ENCODE results near the gene CLDN12. TPM values are rescaled to one million over a fixed set of nuclear protein-coding genes. Genes with fewer than 3 reads are reported as not detected.
A peak's percentile ranks its signal among the peaks of the same experiment; 100 is the strongest.

Gene CLDN12
- total RNA-seq, 1 donor, result 49.2 TPM

GRCh38 chr7:90453931-90454330 lies 50.7 kb downstream of the CLDN12 start:
- DNase-seq (ENCODE audit: low read depth), result no peak
- no peak overlapping the region for H3K4me3 ChIP-seq (ENCODE audit: low read depth, low read length)
- TF ChIP-seq, protein P1, sequence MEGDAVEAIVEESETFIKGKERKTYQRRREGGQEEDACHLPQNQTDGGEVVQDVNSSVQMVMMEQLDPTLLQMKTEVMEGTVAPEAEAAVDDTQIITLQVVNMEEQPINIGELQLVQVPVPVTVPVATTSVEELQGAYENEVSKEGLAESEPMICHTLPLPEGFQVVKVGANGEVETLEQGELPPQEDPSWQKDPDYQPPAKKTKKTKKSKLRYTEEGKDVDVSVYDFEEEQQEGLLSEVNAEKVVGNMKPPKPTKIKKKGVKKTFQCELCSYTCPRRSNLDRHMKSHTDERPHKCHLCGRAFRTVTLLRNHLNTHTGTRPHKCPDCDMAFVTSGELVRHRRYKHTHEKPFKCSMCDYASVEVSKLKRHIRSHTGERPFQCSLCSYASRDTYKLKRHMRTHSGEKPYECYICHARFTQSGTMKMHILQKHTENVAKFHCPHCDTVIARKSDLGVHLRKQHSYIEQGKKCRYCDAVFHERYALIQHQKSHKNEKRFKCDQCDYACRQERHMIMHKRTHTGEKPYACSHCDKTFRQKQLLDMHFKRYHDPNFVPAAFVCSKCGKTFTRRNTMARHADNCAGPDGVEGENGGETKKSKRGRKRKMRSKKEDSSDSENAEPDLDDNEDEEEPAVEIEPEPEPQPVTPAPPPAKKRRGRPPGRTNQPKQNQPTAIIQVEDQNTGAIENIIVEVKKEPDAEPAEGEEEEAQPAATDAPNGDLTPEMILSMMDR (IDR thresholded peaks at IDR 0.05; ENCODE audit: insufficient read depth, low read depth, low read length), result no peak

DNA sequence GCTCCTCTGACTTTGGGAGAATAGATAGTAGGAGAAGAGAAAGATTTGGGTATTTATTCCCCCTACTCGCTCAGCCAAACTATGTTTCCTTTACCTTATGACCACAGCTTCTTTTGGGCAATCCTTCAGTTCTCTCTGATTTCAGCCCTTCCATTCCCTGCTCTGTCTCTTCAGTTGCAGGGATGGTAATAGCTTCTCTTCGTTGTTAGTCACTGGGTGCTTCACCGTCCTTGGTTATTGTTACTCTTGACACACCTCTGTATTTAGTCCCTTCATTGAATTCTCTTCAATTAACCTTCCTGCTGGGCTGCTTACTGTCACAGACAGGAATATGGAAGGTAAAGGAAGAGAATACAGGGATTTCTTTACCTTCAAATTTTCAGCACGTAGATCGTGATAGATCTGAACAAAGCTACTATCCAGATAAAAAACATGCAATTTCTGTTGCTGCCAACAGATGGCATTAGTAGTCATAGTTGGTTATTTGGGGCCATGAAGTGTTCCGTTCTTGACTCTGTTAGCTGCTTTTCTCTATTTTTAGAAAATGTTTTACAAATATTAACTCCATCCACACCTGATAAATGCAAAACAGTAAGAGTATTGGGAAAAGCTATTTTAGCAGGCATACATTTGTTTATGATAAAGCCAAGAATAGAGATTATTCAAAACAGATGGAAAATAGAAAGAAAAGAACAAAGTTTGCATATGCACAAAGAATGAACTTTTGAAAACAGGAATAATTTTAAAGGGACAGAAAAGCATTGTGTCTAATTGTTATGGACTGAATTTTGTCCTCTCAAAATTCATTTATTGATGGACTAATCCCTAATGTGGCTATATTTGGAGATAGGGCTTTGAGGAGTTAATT lies 52.1 kb downstream of the CLDN12 start:
- DNase-seq (ENCODE audit: low read depth), result peak; percentile 53
- TF ChIP-seq, protein P1 (IDR thresholded peaks at IDR 0.05; ENCODE audit: insufficient read depth, low read depth, low read length), result peak; percentile 73
- H3K4me3 ChIP-seq (ENCODE audit: low read depth, low read length), result peak overlapping the region; percentile 20

DNA sequence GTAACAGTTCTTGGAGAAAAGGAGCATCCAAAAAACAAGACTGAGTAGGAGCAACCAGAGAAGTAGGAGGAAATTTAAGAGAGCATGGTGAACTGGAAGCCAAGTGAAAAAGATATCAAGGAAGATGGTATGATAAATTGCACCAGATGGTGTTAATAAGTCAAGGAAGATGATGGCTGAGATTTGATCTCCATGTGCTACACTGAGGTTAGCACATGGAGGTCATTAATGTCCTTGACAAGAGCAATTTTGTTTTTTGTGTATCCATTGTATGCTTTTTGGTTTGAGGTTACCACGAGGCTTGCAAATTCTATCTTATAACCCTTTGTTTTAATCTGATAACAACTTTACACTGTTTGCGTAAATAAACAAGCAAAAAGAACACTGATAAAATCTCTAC lies 54.8 kb downstream of the CLDN12 start:
- TF ChIP-seq, protein P1 (IDR thresholded peaks at IDR 0.05; ENCODE audit: insufficient read depth, low read depth, low read length), result no peak
- no peak overlapping the region for H3K4me3 ChIP-seq (ENCODE audit: low read depth, low read length)
- DNase-seq (ENCODE audit: low read depth), result no peak

GRCh38 chr7:90459888-90460287 lies 56.6 kb downstream of the CLDN12 start:
- TF ChIP-seq, protein P1 (IDR thresholded peaks at IDR 0.05; ENCODE audit: insufficient read depth, low read depth, low read length), result peak; percentile 28
- no peak overlapping the region for H3K4me3 ChIP-seq (ENCODE audit: low read depth, low read length)
- DNase-seq (ENCODE audit: low read depth), result no peak

- no peak overlapping the region for H3K4me3 ChIP-seq (ENCODE audit: low read depth, low read length)
- peak; percentile 27 for DNase-seq (ENCODE audit: low read depth)
- TF ChIP-seq, protein P1 (IDR thresholded peaks at IDR 0.05; ENCODE audit: insufficient read depth, low read depth, low read length), result no peak
Measured at GRCh38 chr7:90461219-90461618, 58.0 kb downstream of the CLDN12 start.

DNA sequence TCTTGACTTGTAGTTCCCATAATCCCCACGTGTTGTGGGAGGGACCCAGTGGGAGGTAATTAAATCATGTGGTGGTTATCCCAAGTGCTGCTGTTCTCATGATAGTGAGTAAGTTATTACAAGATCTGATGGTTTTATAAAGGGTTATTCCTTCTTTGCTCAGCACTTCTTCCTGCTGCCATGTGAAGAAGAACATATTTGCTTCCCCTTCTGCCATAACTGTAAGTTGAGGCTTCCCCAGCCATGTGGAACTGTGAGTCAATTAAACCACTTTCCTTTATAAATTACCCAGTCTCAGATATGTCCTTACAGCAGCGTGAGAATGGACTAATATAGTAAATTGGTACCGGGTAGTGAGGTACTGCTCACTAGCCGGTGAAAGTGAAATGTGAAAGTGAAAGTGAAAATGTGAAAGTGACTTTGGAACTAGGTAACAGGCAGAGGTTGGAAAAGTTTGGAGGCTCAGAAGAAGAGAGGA lies 59.9 kb downstream of the CLDN12 start:
- DNase-seq (ENCODE audit: low read depth), result peak; percentile 55
- peak overlapping the region; percentile 38 for H3K4me3 ChIP-seq (ENCODE audit: low read depth, low read length)

Other genes starting within 250 kb of the CLDN12 start
- 12.6 and 21.6 TPM in 2 replicates for gene STEAP1, start 249.0 kb upstream of the CLDN12 start, total RNA-seq
- 4.5 and 8.6 TPM in 2 replicates for gene STEAP2, start 191.7 kb upstream of the CLDN12 start, total RNA-seq
- 1.6 and 2.6 TPM in 2 replicates for gene CFAP69, start 158.3 kb upstream of the CLDN12 start, total RNA-seq
- not detected in 2 replicates for gene FAM237B, start 82.2 kb upstream of the CLDN12 start, total RNA-seq
- gene GTPBP10, start 56.7 kb upstream of the CLDN12 start, total RNA-seq, result 16.0 and 16.1 TPM in 2 replicates
- not detected in 2 replicates for gene PTTG1IP2, start 66.2 kb downstream of the CLDN12 start, total RNA-seq
- gene CDK14, start 192.9 kb downstream of the CLDN12 start, total RNA-seq, result 29.0 and 41.0 TPM in 2 replicates

Data from fibroblast of villous mesenchyme (primary cell).